HG02885 (cell line): ENCODE measurements around the gene SEPTIN10.
A peak's percentile ranks its signal among the peaks of the same experiment; 100 is the strongest.
"Not testable (repeated sequence)": the region's sequence is repeated elsewhere in the genome, so short reads cannot be mapped to it uniquely, and the experiment has no call there.

Experiments used
- ATAC-seq: cut with Tn5 transposase; IDR thresholded peaks from one replicate; pipeline ENCODE4 v1.9.1; 2021; ENCODE audit warnings: mild to moderate bottlenecking; ENCODE audit not compliant: unreplicated experiment, poor library complexity

The SEPTIN10 gene

GRCh38 chr2:109635426-109636304 is 21.9 kb upstream of the SEPTIN10 start:
- ATAC-seq = no peak

GRCh38 chr2:109633284-109633961 is 19.7 kb upstream of the SEPTIN10 start:
- ATAC-seq = no peak

GRCh38 chr2:109632158-109632789 is 18.5 kb upstream of the SEPTIN10 start:
- no peak for ATAC-seq

GRCh38 chr2:109631741-109632140 is 18.0 kb upstream of the SEPTIN10 start:
- ATAC-seq = no peak

GRCh38 chr2:109630441-109631430 is 17.0 kb upstream of the SEPTIN10 start:
- no peak for ATAC-seq

- ATAC-seq = no peak
These were observed 16.1 kb upstream of the SEPTIN10 start for GRCh38 chr2:109629867-109630266.

GRCh38 chr2:109628321-109628720 is 14.6 kb upstream of the SEPTIN10 start:
- not testable (repeated sequence) for ATAC-seq

- no peak for ATAC-seq
These were observed 10.6 kb upstream of the SEPTIN10 start for GRCh38 chr2:109624339-109624738.

GRCh38 chr2:109623923-109624322 is 10.2 kb upstream of the SEPTIN10 start:
- ATAC-seq = no peak

GRCh38 chr2:109623297-109623696 is 9.5 kb upstream of the SEPTIN10 start:
- ATAC-seq = no peak

GRCh38 chr2:109619032-109619615 is 5.4 kb upstream of the SEPTIN10 start:
- ATAC-seq = no peak

- ATAC-seq = no peak
These were observed 2.4 kb upstream of the SEPTIN10 start for GRCh38 chr2:109616184-109616583.

GRCh38 chr2:109615637-109616144 is 1.9 kb upstream of the SEPTIN10 start:
- no peak for ATAC-seq

- no peak for ATAC-seq
These were observed 1.2 kb upstream of the SEPTIN10 start for GRCh38 chr2:109614715-109615636.

GRCh38 chr2:109613081-109613921 is 465 bp downstream of the SEPTIN10 start:
- peak; percentile 13 for ATAC-seq

GRCh38 chr2:109611467-109612095 is 2.2 kb downstream of the SEPTIN10 start:
- ATAC-seq = no peak
